ENCODE results near the gene EIPR1. TPM values are rescaled to one million over a fixed set of nuclear protein-coding genes. Genes with fewer than 3 reads are reported as not detected.
A peak's percentile ranks its signal among the peaks of the same experiment; 100 is the strongest.

EIPR1 gene
- total RNA-seq, 1 experiment from 2014 or later: 27.8 TPM

DNA sequence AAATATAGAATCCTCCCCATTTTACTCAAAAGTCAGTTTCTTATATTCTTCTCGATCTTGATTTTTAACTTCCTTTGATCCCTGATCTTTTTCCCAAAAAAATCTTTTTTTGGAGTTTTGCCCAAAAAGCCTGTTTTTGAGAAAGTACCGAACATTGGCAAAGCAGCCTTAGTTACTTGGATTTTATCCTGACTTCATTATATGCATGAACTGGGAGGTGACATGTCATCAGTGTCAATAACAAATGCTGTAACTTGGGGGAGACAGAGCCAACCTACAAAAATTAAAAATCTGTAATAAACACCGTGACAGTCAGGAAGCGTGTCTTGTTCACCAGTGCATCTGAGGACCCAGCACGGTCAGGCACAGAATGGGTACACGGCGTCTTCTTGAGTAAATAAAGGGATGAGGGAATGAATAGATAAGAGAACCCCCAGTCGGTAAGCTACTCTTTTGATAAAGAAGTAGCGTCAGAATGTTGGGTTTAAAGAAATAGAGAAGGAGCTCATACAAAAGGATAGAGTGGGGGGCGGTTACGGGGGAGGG, 26.8 kb upstream of the EIPR1 start:
- H3K14ac ChIP-seq (ENCODE audit: insufficient read depth, low read length): no peak overlapping the region
- H2BK20ac ChIP-seq (ENCODE audit: low read depth, low read length, poor library complexity, severe bottlenecking): no peak overlapping the region
- WGBS (ENCODE audit: extremely low coverage, insufficient read length, low lambda C conversion rate): 100% methylated on average over 2 of the region's 11 CpGs
- Mint-ChIP-seq H3K27ac (peak overlapping the region in 2 of 3 experiments; percentile 13 to 50; a peak in 2 of 7 replicates), H3K27me3 (ENCODE audit: low read depth) (no peaks in the 10 kb centered on the region), H3K9me3 (no peaks in the 10 kb centered on the region), H3K36me3 (ENCODE audit: insufficient read depth in 1 of 3, low read depth in 3 of 3) (peaks cover 3 to 38% (median 34%) of the 10 kb centered on the region in 3 experiments; a peak in 6 of 7 replicates), H3K4me1 (peaks cover 5 to 9% of the 10 kb centered on the region in 2 experiments), H3K4me3 (no peak overlapping the region)
- no peak for DNase-seq
- no peaks in the 10 kb centered on the region for H3K79me2 ChIP-seq (ENCODE audit: insufficient read depth, low read length)
- H3K27ac ChIP-seq (ENCODE audit: insufficient read length, low read depth, low read length): no peak overlapping the region
- no peak overlapping the region for H3K9ac ChIP-seq (ENCODE audit: extremely low read depth, insufficient read length, low read length)
- no peak overlapping the region for H3K4ac ChIP-seq (ENCODE audit: low read depth, low read length)
- no peak overlapping the region for H2BK120ac ChIP-seq (ENCODE audit: low read depth, low read length, poor library complexity, severe bottlenecking)
- no peaks in the 10 kb centered on the region for H3K27me3 ChIP-seq (ENCODE audit: insufficient read depth, low read length)
- no peak overlapping the region for H3K56ac ChIP-seq (ENCODE audit: insufficient read length, low read depth, low read length)
- H4K8ac ChIP-seq (replicated peaks; ENCODE audit: insufficient read length, low read depth, low read length): no peak overlapping the region
- no peak overlapping the region for H4K91ac ChIP-seq (ENCODE audit: insufficient read length, low read depth, low read length)
- no peak overlapping the region for H2BK5ac ChIP-seq (ENCODE audit: insufficient read length, low read length)
- no peak overlapping the region for H2BK12ac ChIP-seq (ENCODE audit: insufficient read length, low read depth, low read length)
- H3K23me2 ChIP-seq (ENCODE audit: insufficient read length, low read depth, low read length, poor library complexity, severe bottlenecking): no peaks in the 10 kb centered on the region
- no peak overlapping the region for H2BK15ac ChIP-seq (ENCODE audit: low read depth, low read length)
- H2AFZ ChIP-seq (ENCODE audit: low read length): no peak overlapping the region
- no peak overlapping the region for H3K18ac ChIP-seq (ENCODE audit: insufficient read length, low read depth, low read length)
- H4K20me1 ChIP-seq (ENCODE audit: control insufficient read depth, insufficient read depth, insufficient read length): no peaks in the 10 kb centered on the region
- H3T11ph ChIP-seq (ENCODE audit: low read length): no peak overlapping the region
- H3K79me1 ChIP-seq (ENCODE audit: insufficient read depth, low read depth, low read length, poor library complexity, severe bottlenecking): no peaks in the 10 kb centered on the region
- H3K4me2 ChIP-seq (ENCODE audit: insufficient read depth, insufficient read length, low read length): no peak overlapping the region
- TF ChIP-seq, protein P1, sequence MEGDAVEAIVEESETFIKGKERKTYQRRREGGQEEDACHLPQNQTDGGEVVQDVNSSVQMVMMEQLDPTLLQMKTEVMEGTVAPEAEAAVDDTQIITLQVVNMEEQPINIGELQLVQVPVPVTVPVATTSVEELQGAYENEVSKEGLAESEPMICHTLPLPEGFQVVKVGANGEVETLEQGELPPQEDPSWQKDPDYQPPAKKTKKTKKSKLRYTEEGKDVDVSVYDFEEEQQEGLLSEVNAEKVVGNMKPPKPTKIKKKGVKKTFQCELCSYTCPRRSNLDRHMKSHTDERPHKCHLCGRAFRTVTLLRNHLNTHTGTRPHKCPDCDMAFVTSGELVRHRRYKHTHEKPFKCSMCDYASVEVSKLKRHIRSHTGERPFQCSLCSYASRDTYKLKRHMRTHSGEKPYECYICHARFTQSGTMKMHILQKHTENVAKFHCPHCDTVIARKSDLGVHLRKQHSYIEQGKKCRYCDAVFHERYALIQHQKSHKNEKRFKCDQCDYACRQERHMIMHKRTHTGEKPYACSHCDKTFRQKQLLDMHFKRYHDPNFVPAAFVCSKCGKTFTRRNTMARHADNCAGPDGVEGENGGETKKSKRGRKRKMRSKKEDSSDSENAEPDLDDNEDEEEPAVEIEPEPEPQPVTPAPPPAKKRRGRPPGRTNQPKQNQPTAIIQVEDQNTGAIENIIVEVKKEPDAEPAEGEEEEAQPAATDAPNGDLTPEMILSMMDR (conservative IDR thresholded peaks at IDR 0.05): no peak
- no peaks in the 10 kb centered on the region for H3K4me1 ChIP-seq (ENCODE audit: insufficient read depth, low read length)
- H3K9me3 ChIP-seq (ENCODE audit: control insufficient read depth, low read depth, low read length): no peaks in the 10 kb centered on the region
- H2AK5ac ChIP-seq (ENCODE audit: insufficient read length, low read length): no peak overlapping the region
- no peak overlapping the region for H3K23ac ChIP-seq (ENCODE audit: insufficient read length, low read depth, low read length)
- H4K5ac ChIP-seq (ENCODE audit: insufficient read length, low read depth, low read length): no peak overlapping the region
